Smooth muscle cell (in vitro differentiated cells): Measurements from ENCODE around the gene TMEM225B. TPM values are rescaled to one million over a fixed set of nuclear protein-coding genes. Genes with fewer than 3 reads are reported as not detected.

Experiments used
- DNase-seq: peaks from one replicate; lab custom pipeline; 2025; ENCODE audit not compliant: unreplicated experiment; lab: John Stamatoyannopoulos, UW
- H2AFZ ChIP-seq: fragments of 200-600 bp; sonication (generic); 2 replicates; pipeline ENCODE4 v1.6.0; 2016; ENCODE audit warnings: antibody characterized with exemption, low read depth, mild to moderate bottlenecking
- H3F3A ChIP-seq: fragments of 200-600 bp; sonication (generic); 2 replicates; pipeline ENCODE4 v1.6.0; 2017; ENCODE audit warnings: antibody characterized with exemption, low read depth
- H3K27ac ChIP-seq: fragments of 200-600 bp; sonication (generic); 2 replicates; pipeline ENCODE4 v1.5.1; 2016; ENCODE audit warnings: low read depth, mild to moderate bottlenecking
- H3K27me3 ChIP-seq: fragments of 200-600 bp; sonication (generic); 2 replicates; pipeline ENCODE4 v1.6.1; 2016; ENCODE audit warnings: low read depth, mild to moderate bottlenecking
- H3K36me3 ChIP-seq: fragments of 200-600 bp; sonication (generic); 2 replicates; pipeline ENCODE4 v1.5.1; 2016; ENCODE audit warnings: low read depth
- H3K4me1 ChIP-seq: fragments of 200-600 bp; sonication (generic); 2 replicates; pipeline ENCODE4 v1.5.1; 2016; ENCODE audit warnings: low read depth
- H3K4me2 ChIP-seq: fragments of 200-600 bp; sonication (generic); 2 replicates; pipeline ENCODE4 v1.6.0; 2016; ENCODE audit warnings: mild to moderate bottlenecking
- H3K4me3 ChIP-seq: fragments of 200-600 bp; sonication (generic); 2 replicates; pipeline ENCODE4 v1.5.1; 2016; ENCODE audit warnings: mild to moderate bottlenecking
- H3K79me2 ChIP-seq: fragments of 200-600 bp; sonication (generic); 2 replicates; pipeline ENCODE4 v1.6.0; 2016; ENCODE audit warnings: low read depth, mild to moderate bottlenecking
- H3K9ac ChIP-seq: fragments of 200-600 bp; sonication (generic); 2 replicates; pipeline ENCODE4 v1.6.0; 2016; ENCODE audit warnings: low read depth
- H3K9me3 ChIP-seq: fragments of 200-600 bp; sonication (generic); replicated peaks from 2 replicates; pipeline ENCODE4 v1.5.1; 2016; ENCODE audit warnings: low read depth
- H4K20me1 ChIP-seq: fragments of 200-600 bp; sonication (generic); 2 replicates; pipeline ENCODE4 v1.6.0; 2016; ENCODE audit warnings: low read depth
- WGBS: methylation state at CpG from one replicate; pipeline ENCODE4 v1.1.7; 2016; ENCODE audit warnings: low lambda C conversion rate; 5-methylcytosine and 5-hydroxymethylcytosine counted together
- polyA plus RNA-seq: library from polyadenylated mRNA; unstranded; fragments of >200 nt; fragmentation: Nextera tagmentation; extraction: Ambion mirVana; gene quantifications from 2 replicates; pipeline ENCODE4 v1.2.1, GENCODE V29; 2016
- total RNA-seq: library from RNA; depleted of rRNA; stranded (reverse); fragments of >200 nt; gene quantifications from 2 replicates; pipeline ENCODE4 v1.2.3, GENCODE V29; 2014
- TF ChIP-seq, protein P1 (sequence below): fragments of 200-600 bp; sonication (generic); IDR thresholded peaks from 2 replicates; pipeline ENCODE4 v1.5.1; 2017; ENCODE audit warnings: borderline replicate concordance, mild to moderate bottlenecking, antibody characterized with exemption; ENCODE audit not compliant: insufficient read depth, poor library complexity, severe bottlenecking

Gene TMEM225B
- total and polyA plus RNA-seq, 2 experiments from 2014 or later = 4.7 to 5.4 TPM

DNA sequence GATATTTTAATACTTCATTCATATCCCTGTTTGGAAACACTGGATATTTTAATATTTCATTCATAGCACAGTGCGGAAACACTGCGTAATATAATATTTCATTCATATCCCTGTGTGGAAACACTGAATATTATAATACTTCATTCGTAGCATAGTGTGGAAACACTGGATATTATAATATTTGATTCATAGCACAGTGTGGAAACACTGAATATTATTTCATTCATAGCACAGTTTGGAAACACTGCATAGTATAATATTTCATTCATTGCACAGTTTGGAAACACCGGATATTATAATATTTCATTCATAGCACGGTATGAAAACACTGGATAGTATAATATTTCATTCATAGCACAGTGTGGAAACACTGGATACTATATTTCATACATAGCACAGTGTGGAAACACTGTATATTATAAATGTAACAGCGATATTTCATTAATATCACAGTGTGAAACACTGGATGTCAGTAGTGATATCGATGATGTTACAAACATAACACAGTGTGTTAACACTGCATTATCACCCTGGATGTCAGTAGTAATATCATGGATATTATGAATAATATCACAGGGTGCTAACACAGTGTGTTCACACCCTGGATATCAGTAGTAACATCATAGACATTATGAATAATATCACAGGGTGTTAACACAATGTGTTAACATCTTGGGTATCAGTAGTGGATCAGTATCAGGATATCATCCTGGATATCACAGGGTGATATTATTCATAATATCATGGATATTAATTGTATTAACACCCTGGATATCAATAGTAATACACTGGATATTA lies 2.9 kb upstream of the TMEM225B start:
- no peak overlapping the region for H3K27ac ChIP-seq
- no peak overlapping the region for H3K9ac ChIP-seq
- H3K4me1 ChIP-seq = no peaks in the 10 kb centered on the region
- H4K20me1 ChIP-seq = no peaks in the 10 kb centered on the region
- no peaks in the 10 kb centered on the region for H3K79me2 ChIP-seq
- H2AFZ ChIP-seq = no peak overlapping the region
- TF ChIP-seq, protein P1, sequence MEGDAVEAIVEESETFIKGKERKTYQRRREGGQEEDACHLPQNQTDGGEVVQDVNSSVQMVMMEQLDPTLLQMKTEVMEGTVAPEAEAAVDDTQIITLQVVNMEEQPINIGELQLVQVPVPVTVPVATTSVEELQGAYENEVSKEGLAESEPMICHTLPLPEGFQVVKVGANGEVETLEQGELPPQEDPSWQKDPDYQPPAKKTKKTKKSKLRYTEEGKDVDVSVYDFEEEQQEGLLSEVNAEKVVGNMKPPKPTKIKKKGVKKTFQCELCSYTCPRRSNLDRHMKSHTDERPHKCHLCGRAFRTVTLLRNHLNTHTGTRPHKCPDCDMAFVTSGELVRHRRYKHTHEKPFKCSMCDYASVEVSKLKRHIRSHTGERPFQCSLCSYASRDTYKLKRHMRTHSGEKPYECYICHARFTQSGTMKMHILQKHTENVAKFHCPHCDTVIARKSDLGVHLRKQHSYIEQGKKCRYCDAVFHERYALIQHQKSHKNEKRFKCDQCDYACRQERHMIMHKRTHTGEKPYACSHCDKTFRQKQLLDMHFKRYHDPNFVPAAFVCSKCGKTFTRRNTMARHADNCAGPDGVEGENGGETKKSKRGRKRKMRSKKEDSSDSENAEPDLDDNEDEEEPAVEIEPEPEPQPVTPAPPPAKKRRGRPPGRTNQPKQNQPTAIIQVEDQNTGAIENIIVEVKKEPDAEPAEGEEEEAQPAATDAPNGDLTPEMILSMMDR = no peak
- DNase-seq = no peak
- H3K4me3 ChIP-seq = no peak overlapping the region
- no peaks in the 10 kb centered on the region for H3F3A ChIP-seq
- no peaks in the 10 kb centered on the region for H3K27me3 ChIP-seq
- 88% methylated on average over 7 of the region's 7 CpGs for WGBS
- H3K36me3 ChIP-seq = no peaks in the 10 kb centered on the region
- no peaks in the 10 kb centered on the region for H3K9me3 ChIP-seq
- H3K4me2 ChIP-seq = no peak overlapping the region

DNA sequence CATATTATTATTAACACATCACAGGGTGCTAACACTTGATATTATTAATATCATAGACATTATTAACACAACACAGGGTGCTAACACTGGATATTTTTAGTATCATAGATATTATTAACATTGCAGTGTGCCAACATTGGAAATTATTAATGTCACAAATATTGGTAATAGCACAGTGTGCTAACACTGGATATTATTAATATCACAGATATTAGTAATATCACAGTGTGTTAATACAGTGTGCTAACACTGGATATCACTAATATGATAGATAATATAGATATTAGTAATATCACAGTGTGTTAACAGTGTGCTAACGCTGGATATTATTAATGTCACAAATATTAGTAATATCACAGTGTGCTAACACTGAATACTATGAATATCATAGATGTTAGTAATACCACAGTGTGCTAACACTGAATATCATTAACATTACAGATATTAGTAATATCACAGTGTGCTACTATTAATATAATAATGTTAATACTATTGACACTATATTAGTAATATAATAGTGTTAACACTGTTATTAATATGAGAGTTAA lies 1.6 kb upstream of the TMEM225B start:
- H3K9ac ChIP-seq = no peak overlapping the region
- no peaks in the 10 kb centered on the region for H3K79me2 ChIP-seq
- no peak overlapping the region for H3K4me2 ChIP-seq
- no peaks in the 10 kb centered on the region for H3F3A ChIP-seq
- H4K20me1 ChIP-seq = no peaks in the 10 kb centered on the region
- TF ChIP-seq, protein P1 = no peak
- no peak for DNase-seq
- no peaks in the 10 kb centered on the region for H3K4me1 ChIP-seq
- 97% methylated on average over 1 of the region's 1 CpG for WGBS
- no peaks in the 10 kb centered on the region for H3K36me3 ChIP-seq
- no peak overlapping the region for H3K27ac ChIP-seq
- no peak overlapping the region for H2AFZ ChIP-seq
- no peaks in the 10 kb centered on the region for H3K9me3 ChIP-seq
- no peaks in the 10 kb centered on the region for H3K27me3 ChIP-seq
- no peak overlapping the region for H3K4me3 ChIP-seq

DNA sequence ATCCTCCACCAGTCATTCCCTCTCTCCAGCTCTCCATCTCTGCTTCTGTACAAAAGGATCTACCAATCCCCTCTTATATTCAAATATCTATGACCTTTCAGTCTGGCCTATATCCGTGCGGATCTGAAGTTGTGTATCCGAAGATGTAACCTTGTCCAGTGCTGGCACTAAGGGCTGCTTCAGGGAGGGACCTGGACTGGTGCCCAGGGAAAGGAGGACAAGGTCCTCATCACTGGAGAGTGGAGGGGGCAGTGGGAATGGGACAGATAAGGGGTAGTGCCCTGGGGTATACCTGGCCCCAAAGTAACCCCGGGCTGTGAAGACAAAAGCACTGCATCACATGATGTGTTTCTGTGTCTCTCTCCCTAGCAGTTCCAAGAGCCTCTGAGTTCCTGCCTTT lies 1.8 kb downstream of the TMEM225B start:
- no peak overlapping the region for H2AFZ ChIP-seq
- no peaks in the 10 kb centered on the region for H3K4me1 ChIP-seq
- no peak overlapping the region for H3K9ac ChIP-seq
- H3K79me2 ChIP-seq = no peaks in the 10 kb centered on the region
- no peaks in the 10 kb centered on the region for H4K20me1 ChIP-seq
- H3K27ac ChIP-seq = no peak overlapping the region
- H3K4me3 ChIP-seq = no peak overlapping the region
- TF ChIP-seq, protein P1 = no peak
- H3K9me3 ChIP-seq = no peaks in the 10 kb centered on the region
- DNase-seq = no peak
- no peak overlapping the region for H3K4me2 ChIP-seq
- WGBS = 95% methylated on average over 4 of the region's 4 CpGs
- H3K36me3 ChIP-seq = no peaks in the 10 kb centered on the region
- no peaks in the 10 kb centered on the region for H3F3A ChIP-seq
- H3K27me3 ChIP-seq = no peaks in the 10 kb centered on the region
